Muscle layer of duodenum (tissue), 2 donors: ENCODE measurements around the gene NRAP.

ENCODE experiments used
- H3K27ac ChIP-seq: one replicate; pipeline ENCODE4 v1.7.0; 2013; ENCODE audit warnings: mild to moderate bottlenecking, low read length
- H3K27me3 ChIP-seq: one replicate; pipeline ENCODE4 v1.7.0; 2013; ENCODE audit warnings: low read depth, mild to moderate bottlenecking, control low read depth, low read length
- H3K36me3 ChIP-seq, 2 donors: one replicate each; pipeline ENCODE4 v1.7.0; 2013; ENCODE audit warnings: low read length in 2 of 2, control low read depth in 1 of 2, mild to moderate bottlenecking in 1 of 2; ENCODE audit not compliant: insufficient read depth in 2 of 2, control insufficient read depth in 1 of 2
- H3K4me1 ChIP-seq, 2 donors: one replicate each; pipeline ENCODE4 v1.7.0; 2013; ENCODE audit warnings: low read length in 2 of 2, mild to moderate bottlenecking in 2 of 2, control low read depth in 1 of 2, moderate library complexity in 1 of 2; ENCODE audit not compliant: insufficient read depth in 2 of 2, control insufficient read depth in 1 of 2
- H3K4me3 ChIP-seq, 2 donors: one replicate each; pipeline ENCODE4 v1.7.0; 2013; ENCODE audit warnings: low read length in 2 of 2, low read depth in 1 of 2, mild to moderate bottlenecking in 1 of 2
- H3K9me3 ChIP-seq, 2 donors: one replicate each; pipeline ENCODE4 v1.7.0; 2013; ENCODE audit warnings: low read length in 2 of 2, control low read depth in 1 of 2, mild to moderate bottlenecking in 1 of 2; ENCODE audit not compliant: control insufficient read depth in 1 of 2
- donor health status: healthy.

NRAP gene

DNA sequence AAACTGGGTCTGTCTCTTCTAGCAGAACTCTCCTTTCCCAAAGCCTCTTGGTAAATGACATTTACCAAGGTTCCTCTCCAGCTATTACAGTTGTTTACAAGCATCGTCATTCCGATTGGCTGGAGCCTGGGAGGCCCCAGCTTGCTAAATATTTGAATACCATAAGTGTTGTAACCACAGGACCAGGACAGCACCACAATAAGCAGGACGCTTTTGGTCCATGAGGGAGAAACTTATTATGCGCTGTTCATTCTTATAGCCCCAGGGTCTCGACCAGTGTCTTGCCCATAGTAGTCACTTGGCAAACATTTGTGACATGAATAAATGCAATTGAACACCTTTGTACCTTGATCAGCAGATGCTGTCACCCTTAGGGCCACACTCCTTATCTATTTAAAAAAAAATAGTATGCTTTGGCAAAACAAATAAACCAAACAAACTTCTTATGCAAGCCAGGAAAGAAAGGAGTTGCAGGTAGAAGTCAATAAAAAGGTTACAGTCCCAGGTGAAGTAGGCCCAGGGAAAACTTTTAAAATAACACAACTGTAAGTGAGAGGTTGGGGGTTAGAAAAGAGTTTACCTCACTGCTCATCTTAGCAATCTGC is 32.8 kb downstream of the NRAP start:
- Histone ChIP-seq H3K4me1 (peaks cover 0 to 3% of the 10 kb centered on the region in 2 donors), H3K27ac (no peak overlapping the region), H3K9me3 (no peaks in the 10 kb centered on the region), H3K4me3 (no peak overlapping the region), H3K36me3 (no peaks in the 10 kb centered on the region), H3K27me3 (no peaks in the 10 kb centered on the region)

DNA sequence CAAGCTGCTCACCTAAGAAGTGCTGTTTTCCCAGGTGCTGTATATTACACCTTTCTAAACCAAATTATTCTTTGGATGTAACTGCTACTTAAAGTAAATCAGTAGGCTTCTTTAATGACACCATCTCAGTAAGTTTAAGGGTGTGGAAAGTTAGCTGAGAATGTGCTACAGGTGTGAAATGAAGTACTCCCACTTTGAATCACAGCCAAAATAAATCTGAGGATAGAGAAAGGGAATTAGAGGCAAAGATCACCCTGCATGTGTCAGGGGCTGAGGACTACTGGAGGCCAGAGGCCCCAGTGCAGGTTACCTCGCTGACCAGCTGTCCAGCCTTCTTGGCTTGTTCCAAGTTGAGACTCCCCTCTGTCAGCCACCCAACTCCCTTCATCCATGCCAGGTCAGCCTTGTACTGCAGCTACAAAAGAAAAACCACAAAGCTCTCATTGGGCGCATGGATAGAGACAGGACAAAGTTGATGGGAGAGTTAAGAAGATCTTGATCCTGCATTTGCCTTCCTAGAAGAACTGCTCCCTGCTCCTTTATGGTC is 35.2 kb downstream of the NRAP start:
- no peaks in the 10 kb centered on the region for H3K36me3 ChIP-seq

DNA sequence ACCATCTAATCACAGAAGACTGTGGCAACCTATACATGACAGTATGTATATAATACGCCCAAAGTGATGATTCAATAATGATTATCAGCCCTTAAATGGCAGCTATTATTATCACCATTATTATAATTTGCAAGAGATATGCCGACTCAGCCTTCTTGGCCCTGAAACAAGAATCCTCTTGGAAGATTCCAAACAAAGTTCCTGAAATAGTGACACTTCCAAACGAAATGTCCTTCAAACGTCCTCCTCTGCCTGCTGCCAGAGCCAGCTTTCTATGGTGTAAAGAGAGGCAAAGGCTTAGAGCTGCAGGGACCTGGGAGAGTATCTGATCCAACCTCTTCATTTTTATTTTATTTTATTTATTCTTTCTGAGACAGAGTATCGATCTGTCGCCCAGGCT is 36.0 kb downstream of the NRAP start:
- Histone ChIP-seq H3K4me3 (no peak overlapping the region), H3K27ac (no peak overlapping the region), H3K36me3 (no peaks in the 10 kb centered on the region), H3K27me3 (no peaks in the 10 kb centered on the region), H3K4me1 (peaks cover 0 to 3% of the 10 kb centered on the region in 2 donors), H3K9me3 (no peaks in the 10 kb centered on the region)

More for the DNA sequence above, 35.2 kb downstream of the NRAP start:
- H3K4me1 ChIP-seq: peaks cover 0 to 3% of the 10 kb centered on the region in 2 donors
- H3K4me3 ChIP-seq: no peak overlapping the region
- H3K9me3 ChIP-seq: no peaks in the 10 kb centered on the region
- H3K27me3 ChIP-seq: no peaks in the 10 kb centered on the region
- no peak overlapping the region for H3K27ac ChIP-seq

- peaks cover 0 to 3% of the 10 kb centered on the region in 2 donors for H3K4me1 ChIP-seq
- H3K4me3 ChIP-seq: no peak overlapping the region
- no peak overlapping the region for H3K27ac ChIP-seq
- H3K9me3 ChIP-seq: no peaks in the 10 kb centered on the region
- no peaks in the 10 kb centered on the region for H3K36me3 ChIP-seq
- no peaks in the 10 kb centered on the region for H3K27me3 ChIP-seq
These were observed 37.0 kb downstream of the NRAP start for GRCh38 chr10:113626809-113627355.

GRCh38 chr10:113625461-113626186 is 38.2 kb downstream of the NRAP start:
- H3K27ac ChIP-seq: no peak overlapping the region
- no peak overlapping the region for H3K4me3 ChIP-seq
- H3K36me3 ChIP-seq: no peaks in the 10 kb centered on the region
- peaks cover 0 to 3% of the 10 kb centered on the region in 2 donors for H3K4me1 ChIP-seq
- no peaks in the 10 kb centered on the region for H3K9me3 ChIP-seq
- H3K27me3 ChIP-seq: no peaks in the 10 kb centered on the region

DNA sequence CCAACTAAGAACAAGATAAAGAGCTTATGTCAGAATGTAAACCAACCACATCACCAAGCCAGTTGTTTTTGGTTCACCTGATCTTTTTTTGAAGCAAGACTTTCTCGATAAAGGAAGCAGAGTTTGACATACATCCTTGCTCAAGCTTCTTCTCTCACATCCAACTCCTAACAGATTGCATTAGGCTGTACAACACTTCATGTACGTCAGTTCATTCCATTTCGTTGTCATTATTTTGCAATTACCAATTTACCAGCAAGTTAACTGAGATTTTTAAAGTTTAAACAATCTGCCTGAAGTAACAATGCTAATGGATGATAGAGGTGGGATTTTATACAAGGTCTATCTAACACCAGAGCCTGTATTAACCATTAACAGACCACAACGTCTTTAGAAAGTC is 41.0 kb downstream of the NRAP start:
- Histone ChIP-seq H3K27ac (no peak overlapping the region), H3K9me3 (no peaks in the 10 kb centered on the region), H3K4me3 (no peak overlapping the region), H3K27me3 (no peaks in the 10 kb centered on the region), H3K36me3 (no peaks in the 10 kb centered on the region), H3K4me1 (peaks cover 0 to 3% of the 10 kb centered on the region in 2 donors)

GRCh38 chr10:113621799-113622198 is 42.0 kb downstream of the NRAP start:
- H3K27me3 ChIP-seq: no peaks in the 10 kb centered on the region
- H3K27ac ChIP-seq: no peak overlapping the region
- H3K4me1 ChIP-seq: peaks cover 0 to 2% of the 10 kb centered on the region in 2 donors
- no peaks in the 10 kb centered on the region for H3K9me3 ChIP-seq
- H3K36me3 ChIP-seq: no peaks in the 10 kb centered on the region
- H3K4me3 ChIP-seq: no peak overlapping the region

DNA sequence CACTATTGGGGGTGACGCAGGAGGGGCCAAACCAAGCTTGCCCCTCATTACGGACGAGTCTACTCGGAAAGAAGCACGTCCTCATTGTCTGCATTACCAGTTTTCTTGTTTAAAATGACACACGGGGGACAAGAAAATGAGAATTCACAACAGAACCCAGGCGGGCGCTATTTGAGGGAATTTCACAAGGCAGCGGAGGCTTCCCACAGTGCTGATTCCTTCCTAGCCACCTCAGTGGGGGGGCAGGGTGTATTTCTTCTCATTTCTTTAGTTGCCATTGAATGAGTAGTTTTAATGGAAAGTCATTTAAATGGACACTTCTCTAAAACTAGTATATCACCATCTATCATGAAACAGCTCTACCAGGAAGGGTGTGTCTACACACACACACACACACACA is 42.9 kb downstream of the NRAP start:
- no peaks in the 10 kb centered on the region for H3K4me1 ChIP-seq
- no peaks in the 10 kb centered on the region for H3K9me3 ChIP-seq
- H3K36me3 ChIP-seq: no peaks in the 10 kb centered on the region
- no peak overlapping the region for H3K27ac ChIP-seq
- no peak overlapping the region for H3K4me3 ChIP-seq
- no peaks in the 10 kb centered on the region for H3K27me3 ChIP-seq

- Histone ChIP-seq H3K27me3 (no peaks in the 10 kb centered on the region), H3K4me1 (no peaks in the 10 kb centered on the region), H3K27ac (no peak overlapping the region), H3K9me3 (no peaks in the 10 kb centered on the region), H3K36me3 (no peaks in the 10 kb centered on the region), H3K4me3 (no peak overlapping the region)
These were observed 43.3 kb downstream of the NRAP start for GRCh38 chr10:113620511-113620910.

DNA sequence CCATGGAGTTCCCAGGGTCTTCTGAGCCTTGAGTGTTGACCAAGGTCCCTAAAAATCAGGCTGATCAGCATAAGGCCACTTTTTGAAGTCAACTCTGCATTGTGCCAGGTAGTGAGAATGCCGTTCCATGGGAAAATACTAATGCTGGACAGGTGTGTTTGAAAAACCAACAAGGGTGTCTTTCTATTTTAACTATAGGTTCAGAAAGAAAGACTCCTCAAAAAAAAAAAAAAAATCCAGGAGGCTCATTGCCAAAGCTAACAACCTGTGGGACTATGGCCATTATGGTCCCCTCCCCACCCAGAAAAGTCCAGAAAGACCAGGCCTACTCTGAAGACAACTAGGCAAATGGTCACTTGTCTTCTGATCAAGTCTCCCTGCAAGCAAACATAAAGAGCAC is 44.4 kb downstream of the NRAP start:
- H3K4me3 ChIP-seq: no peak overlapping the region
- no peaks in the 10 kb centered on the region for H3K27me3 ChIP-seq
- no peaks in the 10 kb centered on the region for H3K4me1 ChIP-seq
- H3K9me3 ChIP-seq: no peaks in the 10 kb centered on the region
- H3K36me3 ChIP-seq: no peaks in the 10 kb centered on the region
- H3K27ac ChIP-seq: no peak overlapping the region

- H3K36me3 ChIP-seq: no peaks in the 10 kb centered on the region
- H3K27ac ChIP-seq: no peak overlapping the region
- H3K4me1 ChIP-seq: no peaks in the 10 kb centered on the region
- H3K4me3 ChIP-seq: no peak overlapping the region
- H3K27me3 ChIP-seq: no peaks in the 10 kb centered on the region
- no peaks in the 10 kb centered on the region for H3K9me3 ChIP-seq
These were observed 45.5 kb downstream of the NRAP start for GRCh38 chr10:113618338-113618737.
